GM12878 (cell line): ENCODE results near the gene DCC.

Experiments used
- EZH2 ChIP-seq: IDR thresholded peaks from 2 replicates; pipeline ENCODE4 v1.6.1; 2012; ENCODE audit warnings: low read depth, mild to moderate bottlenecking, control low read depth, inconsistent platforms, low read length, borderline replicate concordance; ENCODE audit not compliant: control insufficient read depth
- GATAD2B ChIP-seq: fragments of 450-650 bp; conservative IDR thresholded peaks from 2 replicates; pipeline ENCODE4 v1.6.1; 2017; ENCODE audit warnings: low read depth, mild to moderate bottlenecking, moderate library complexity
- RAD21 ChIP-seq: IDR thresholded peaks from 2 replicates; pipeline ENCODE4 v1.6.1; 2011; ENCODE audit warnings: mild to moderate bottlenecking, low read depth, low read length, moderate library complexity; ENCODE audit not compliant: insufficient read depth
- TAF1 ChIP-seq: IDR thresholded peaks from 2 replicates; pipeline ENCODE4 v1.6.1; 2011; ENCODE audit warnings: mild to moderate bottlenecking, low read depth, low read length, borderline replicate concordance
- TF ChIP-seq, protein P1 (sequence below), 3 experiments: IDR thresholded peaks in 2 of 3; conservative IDR thresholded peaks in 1 of 3; 2 replicates each; pipeline ENCODE4 v1.5.1; 2011; ENCODE audit warnings: low read depth in 3 of 3, low read length in 3 of 3, mild to moderate bottlenecking in 3 of 3, control low read depth in 2 of 3, moderate library complexity in 2 of 3, inconsistent platforms in 1 of 3, mixed read lengths in 1 of 3; ENCODE audit not compliant: control insufficient read depth in 2 of 3, insufficient read depth in 1 of 3; ENCODE audit errors: extremely low read depth in 1 of 3
- TF ChIP-seq, protein P2 (sequence below): IDR thresholded peaks from 2 replicates; pipeline ENCODE4 v1.6.1; 2011; ENCODE audit warnings: borderline replicate concordance, low read depth, mild to moderate bottlenecking, moderate library complexity, low read length; ENCODE audit not compliant: insufficient read depth, poor library complexity, severe bottlenecking

DNA sequence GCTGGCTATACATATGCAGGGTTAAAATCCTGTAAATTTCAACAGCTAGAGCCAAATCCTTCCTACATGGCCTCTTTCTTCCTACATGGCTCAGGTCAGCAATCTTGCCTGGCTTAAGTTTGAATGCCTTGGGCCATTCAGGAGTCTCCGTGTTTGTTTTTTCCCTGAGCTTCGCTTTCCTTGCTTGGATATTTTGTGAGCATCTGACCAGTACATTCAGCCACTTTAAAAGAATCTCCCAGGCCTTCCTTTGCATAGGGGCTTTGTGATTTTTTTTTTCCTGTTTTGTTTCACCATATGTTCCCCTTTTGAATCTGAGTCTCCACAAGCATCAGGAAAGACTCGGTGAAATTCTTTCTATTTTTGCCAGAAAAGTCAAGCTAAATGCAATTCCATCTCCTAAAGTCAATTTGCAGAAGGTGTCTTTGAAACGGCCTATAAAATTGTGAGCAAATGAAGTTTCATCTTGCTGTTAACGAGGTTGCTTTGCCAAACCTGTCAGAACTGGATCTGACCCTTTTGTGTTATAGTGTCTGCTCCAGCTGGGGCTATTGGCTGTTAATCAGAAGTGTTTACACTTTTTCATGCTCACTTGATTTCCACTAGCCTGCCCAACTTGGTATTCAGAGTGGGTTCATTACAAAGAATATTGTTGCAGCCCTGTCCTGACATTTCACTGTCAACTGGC, 256.9 kb downstream of the DCC start:
- TF ChIP-seq GATAD2B (no peak), TAF1 (no peak), RAD21 (no peak), EZH2 (no peak)
- TF ChIP-seq, protein P1, sequence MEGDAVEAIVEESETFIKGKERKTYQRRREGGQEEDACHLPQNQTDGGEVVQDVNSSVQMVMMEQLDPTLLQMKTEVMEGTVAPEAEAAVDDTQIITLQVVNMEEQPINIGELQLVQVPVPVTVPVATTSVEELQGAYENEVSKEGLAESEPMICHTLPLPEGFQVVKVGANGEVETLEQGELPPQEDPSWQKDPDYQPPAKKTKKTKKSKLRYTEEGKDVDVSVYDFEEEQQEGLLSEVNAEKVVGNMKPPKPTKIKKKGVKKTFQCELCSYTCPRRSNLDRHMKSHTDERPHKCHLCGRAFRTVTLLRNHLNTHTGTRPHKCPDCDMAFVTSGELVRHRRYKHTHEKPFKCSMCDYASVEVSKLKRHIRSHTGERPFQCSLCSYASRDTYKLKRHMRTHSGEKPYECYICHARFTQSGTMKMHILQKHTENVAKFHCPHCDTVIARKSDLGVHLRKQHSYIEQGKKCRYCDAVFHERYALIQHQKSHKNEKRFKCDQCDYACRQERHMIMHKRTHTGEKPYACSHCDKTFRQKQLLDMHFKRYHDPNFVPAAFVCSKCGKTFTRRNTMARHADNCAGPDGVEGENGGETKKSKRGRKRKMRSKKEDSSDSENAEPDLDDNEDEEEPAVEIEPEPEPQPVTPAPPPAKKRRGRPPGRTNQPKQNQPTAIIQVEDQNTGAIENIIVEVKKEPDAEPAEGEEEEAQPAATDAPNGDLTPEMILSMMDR (IDR thresholded peaks at IDR 0.05 in 2 of 3, conservative IDR thresholded peaks at IDR 0.05 in 1 of 3; ENCODE audit: control insufficient read depth in 2 of 3, extremely low read depth in 1 of 3, insufficient read depth in 1 of 3, low read depth in 3 of 3, low read length in 3 of 3), result no peak
- TF ChIP-seq, protein P2, sequence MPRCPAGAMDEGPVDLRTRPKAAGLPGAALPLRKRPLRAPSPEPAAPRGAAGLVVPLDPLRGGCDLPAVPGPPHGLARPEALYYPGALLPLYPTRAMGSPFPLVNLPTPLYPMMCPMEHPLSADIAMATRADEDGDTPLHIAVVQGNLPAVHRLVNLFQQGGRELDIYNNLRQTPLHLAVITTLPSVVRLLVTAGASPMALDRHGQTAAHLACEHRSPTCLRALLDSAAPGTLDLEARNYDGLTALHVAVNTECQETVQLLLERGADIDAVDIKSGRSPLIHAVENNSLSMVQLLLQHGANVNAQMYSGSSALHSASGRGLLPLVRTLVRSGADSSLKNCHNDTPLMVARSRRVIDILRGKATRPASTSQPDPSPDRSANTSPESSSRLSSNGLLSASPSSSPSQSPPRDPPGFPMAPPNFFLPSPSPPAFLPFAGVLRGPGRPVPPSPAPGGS, result no peak
